Lower lobe of right lung (tissue), 2 donors: ENCODE results near the gene TBC1D19. TPM values are rescaled to one million over a fixed set of nuclear protein-coding genes. Genes with fewer than 3 reads are reported as not detected.
A peak's percentile ranks its signal among the peaks of the same experiment; 100 is the strongest.

Source experiments
- ATAC-seq, 2 donors: fragments of 200-7000 bp; cut with Tn5 transposase; one replicate each; pipeline ENCODE4 v1.9.1; 2020 to 2022; ENCODE audit warnings: mild to moderate bottlenecking in 2 of 2, moderate library complexity in 2 of 2
- DNase-seq: peaks from one replicate; pipeline ENCODE4 v3.0.0-alpha.2; 2020
- H3K27ac ChIP-seq: fragments of 200-600 bp; one replicate; pipeline ENCODE4 v1.8.0; 2022
- H3K27me3 ChIP-seq: fragments of 200-600 bp; one replicate; pipeline ENCODE4 v1.8.0; 2022; ENCODE audit warnings: low read depth
- H3K36me3 ChIP-seq: fragments of 200-600 bp; one replicate; pipeline ENCODE4 v1.8.0; 2022; ENCODE audit warnings: mild to moderate bottlenecking
- H3K4me1 ChIP-seq: fragments of 200-600 bp; one replicate; pipeline ENCODE4 v1.8.0; 2022
- H3K4me3 ChIP-seq: fragments of 200-600 bp; one replicate; pipeline ENCODE4 v1.8.0; 2022; ENCODE audit warnings: mild to moderate bottlenecking
- H3K9me3 ChIP-seq: fragments of 200-600 bp; one replicate; pipeline ENCODE4 v1.8.0; 2022
- intact Hi-C: fragments of 100-400 bp; cut with DNase I; formaldehyde crosslinking; loops from one replicate; pipeline ENCODE4 v1.11.0; 2022
- total RNA-seq: library from RNA; stranded (reverse); fragmentation: NEBNext Ultra II Directional; extraction: Animal tissue kit (Norgen Biotek cat#: 25700); gene quantifications from one replicate; pipeline ENCODE4 v1.2.1, GENCODE V29; 2021
- TF ChIP-seq, protein P1 (sequence below): fragments of 200-600 bp; IDR thresholded peaks from one replicate; pipeline ENCODE4 v1.8.0; 2022; ENCODE audit warnings: antibody characterized with exemption, mild to moderate bottlenecking
- donor health status: DM: no; HTN: yes; CAD: no; lungs with severe emphysema.

TBC1D19 gene
- total RNA-seq, 1 donor from 2014 or later, result 12.5 TPM

DNA sequence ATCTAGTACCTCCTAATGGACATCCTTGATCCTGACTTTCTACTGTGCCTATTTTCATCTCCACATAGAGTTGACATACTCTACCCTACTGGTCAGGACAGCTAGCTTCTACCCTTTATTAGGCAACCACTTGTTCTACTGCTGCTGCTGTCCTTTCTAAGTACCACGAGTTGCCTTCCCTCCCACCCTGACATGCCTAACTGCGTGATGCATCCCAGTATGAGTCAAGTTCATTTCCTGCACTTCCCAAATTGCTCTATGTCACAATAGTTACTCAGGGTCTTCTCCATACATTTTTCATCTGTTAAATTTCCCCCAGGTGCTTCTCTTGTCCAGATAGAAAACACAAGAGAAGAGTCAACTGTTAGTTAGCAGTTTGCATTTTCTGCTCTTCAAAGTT, 133.4 kb downstream of the TBC1D19 start:
- TF ChIP-seq, protein P1, sequence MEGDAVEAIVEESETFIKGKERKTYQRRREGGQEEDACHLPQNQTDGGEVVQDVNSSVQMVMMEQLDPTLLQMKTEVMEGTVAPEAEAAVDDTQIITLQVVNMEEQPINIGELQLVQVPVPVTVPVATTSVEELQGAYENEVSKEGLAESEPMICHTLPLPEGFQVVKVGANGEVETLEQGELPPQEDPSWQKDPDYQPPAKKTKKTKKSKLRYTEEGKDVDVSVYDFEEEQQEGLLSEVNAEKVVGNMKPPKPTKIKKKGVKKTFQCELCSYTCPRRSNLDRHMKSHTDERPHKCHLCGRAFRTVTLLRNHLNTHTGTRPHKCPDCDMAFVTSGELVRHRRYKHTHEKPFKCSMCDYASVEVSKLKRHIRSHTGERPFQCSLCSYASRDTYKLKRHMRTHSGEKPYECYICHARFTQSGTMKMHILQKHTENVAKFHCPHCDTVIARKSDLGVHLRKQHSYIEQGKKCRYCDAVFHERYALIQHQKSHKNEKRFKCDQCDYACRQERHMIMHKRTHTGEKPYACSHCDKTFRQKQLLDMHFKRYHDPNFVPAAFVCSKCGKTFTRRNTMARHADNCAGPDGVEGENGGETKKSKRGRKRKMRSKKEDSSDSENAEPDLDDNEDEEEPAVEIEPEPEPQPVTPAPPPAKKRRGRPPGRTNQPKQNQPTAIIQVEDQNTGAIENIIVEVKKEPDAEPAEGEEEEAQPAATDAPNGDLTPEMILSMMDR, result no peak
- Histone ChIP-seq H3K9me3 (no peaks in the 10 kb centered on the region), H3K27ac (no peak overlapping the region), H3K36me3 (no peaks in the 10 kb centered on the region), H3K4me3 (no peak overlapping the region), H3K4me1 (no peaks in the 10 kb centered on the region), H3K27me3 (no peaks in the 10 kb centered on the region)
- ATAC-seq, result no peak
- no peak for DNase-seq
- intact Hi-C loops, result no loop called here

DNA sequence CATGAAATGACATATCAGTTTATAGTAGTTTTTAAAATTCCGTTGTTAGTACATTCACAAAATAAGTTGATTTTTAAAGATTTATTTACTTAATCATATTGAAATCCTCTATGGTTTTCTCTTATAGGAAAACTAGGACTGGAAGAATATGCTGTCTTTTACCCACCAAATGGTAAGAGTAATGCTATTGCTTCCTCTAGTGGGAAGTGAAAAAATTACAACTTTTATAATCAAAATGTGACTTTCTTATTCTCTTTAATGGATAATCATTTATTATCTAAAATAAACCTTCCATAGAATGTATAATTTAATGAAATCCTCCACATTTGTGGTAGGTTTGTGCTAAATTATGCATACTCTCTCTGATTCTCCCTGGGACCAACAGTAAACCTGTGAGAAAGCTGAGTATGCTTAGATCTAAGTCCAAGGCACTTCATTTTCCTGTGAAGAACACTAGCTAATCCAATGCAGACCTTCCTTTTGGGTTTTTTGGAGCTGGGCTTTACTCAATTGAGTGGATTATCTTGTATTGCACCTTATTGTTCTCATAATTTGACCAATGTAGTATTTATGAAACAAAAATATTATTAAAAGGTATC, 136.2 kb downstream of the TBC1D19 start:
- no peaks in the 10 kb centered on the region for H3K27me3 ChIP-seq
- TF ChIP-seq, protein P1, result peak; percentile 48
- intact Hi-C loops, result no loop called here
- H3K4me3 ChIP-seq, result no peak overlapping the region
- no peaks in the 10 kb centered on the region for H3K9me3 ChIP-seq
- H3K27ac ChIP-seq, result no peak overlapping the region
- H3K36me3 ChIP-seq, result no peaks in the 10 kb centered on the region
- H3K4me1 ChIP-seq, result no peaks in the 10 kb centered on the region
- ATAC-seq (no peak), DNase-seq (no peak)

DNA sequence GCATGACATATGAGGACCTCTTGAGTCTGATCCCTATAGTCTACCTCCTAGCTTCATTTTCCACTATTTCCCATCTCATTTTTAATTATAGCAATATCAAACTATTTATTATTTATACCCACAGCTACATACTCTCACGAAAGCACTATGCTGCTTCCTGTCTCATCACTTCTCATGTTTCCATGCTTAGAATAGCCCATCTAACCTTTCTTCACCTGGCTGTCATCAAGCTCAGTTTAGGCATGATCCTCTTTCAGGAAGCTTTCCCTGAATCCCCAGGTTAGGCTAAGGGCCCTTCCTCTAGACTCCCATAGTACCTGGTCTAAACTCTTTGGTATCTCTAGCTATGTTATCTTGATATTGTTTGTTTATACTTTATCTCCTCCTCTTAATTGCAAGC, 137.8 kb downstream of the TBC1D19 start:
- Histone ChIP-seq H3K4me1 (no peaks in the 10 kb centered on the region), H3K27ac (no peak overlapping the region), H3K36me3 (no peaks in the 10 kb centered on the region), H3K27me3 (no peaks in the 10 kb centered on the region), H3K9me3 (no peaks in the 10 kb centered on the region), H3K4me3 (no peak overlapping the region)
- DNase-seq (no peak), ATAC-seq (no peak)
- intact Hi-C loops, result no loop called here
- TF ChIP-seq, protein P1, result no peak

DNA sequence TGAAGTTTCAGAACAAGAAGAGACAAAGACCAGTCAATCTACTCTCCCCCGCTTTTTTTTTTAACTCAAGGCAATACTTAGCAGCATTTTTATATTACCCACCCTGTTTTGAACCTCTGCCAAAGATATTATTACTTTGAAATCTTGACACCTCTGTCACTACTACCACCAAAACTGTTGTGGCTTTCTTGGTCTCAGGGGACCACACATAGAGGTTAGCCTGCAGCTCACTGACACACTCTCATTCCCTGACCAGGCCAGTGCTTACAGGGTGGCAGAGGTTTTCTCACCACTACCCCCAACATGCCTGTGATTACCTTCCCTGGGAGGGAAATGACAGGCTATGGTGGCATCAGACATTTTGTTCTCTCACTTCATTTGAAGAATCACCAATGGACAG, 139.3 kb downstream of the TBC1D19 start:
- H3K4me1 ChIP-seq, result no peaks in the 10 kb centered on the region
- H3K27me3 ChIP-seq, result no peaks in the 10 kb centered on the region
- no peak overlapping the region for H3K4me3 ChIP-seq
- ATAC-seq, result no peak
- intact Hi-C loops, result no loop called here
- no peak for DNase-seq
- no peak overlapping the region for H3K27ac ChIP-seq
- H3K9me3 ChIP-seq, result no peaks in the 10 kb centered on the region
- TF ChIP-seq, protein P1, result no peak
- no peaks in the 10 kb centered on the region for H3K36me3 ChIP-seq

DNA sequence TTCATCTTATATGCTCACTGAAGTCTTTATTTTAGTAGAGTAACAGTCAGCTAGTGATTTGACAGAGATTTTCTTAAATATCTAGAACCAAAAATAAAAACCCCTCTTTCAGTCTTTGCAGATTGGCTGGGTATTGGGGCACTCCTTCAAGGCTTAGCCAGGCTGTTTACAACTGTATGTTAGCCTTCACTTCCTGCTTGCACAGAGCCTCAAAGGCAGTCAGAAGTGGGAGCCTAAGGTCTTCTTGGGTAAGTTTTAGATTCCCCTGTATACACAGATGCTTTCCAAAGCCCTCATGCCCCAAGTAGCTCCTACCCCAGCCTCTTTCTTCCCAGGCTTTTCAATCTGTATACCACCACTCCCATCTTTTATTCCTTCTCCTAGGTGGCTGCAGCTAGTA, 140.7 kb downstream of the TBC1D19 start:
- Histone ChIP-seq H3K36me3 (no peaks in the 10 kb centered on the region), H3K27me3 (no peaks in the 10 kb centered on the region), H3K4me3 (no peak overlapping the region), H3K4me1 (no peaks in the 10 kb centered on the region), H3K9me3 (no peaks in the 10 kb centered on the region), H3K27ac (no peak overlapping the region)
- intact Hi-C loops, result no loop called here
- TF ChIP-seq, protein P1, result no peak
- DNase-seq (no peak), ATAC-seq (no peak)
